ENCODE data around the gene HLA-DOB. TPM values are rescaled to one million over a fixed set of nuclear protein-coding genes. Genes with fewer than 3 reads are reported as not detected.

The HLA-DOB gene
- total RNA-seq, 2 donors from 2014 or later: 0.54 TPM; not detected in 1

DNA sequence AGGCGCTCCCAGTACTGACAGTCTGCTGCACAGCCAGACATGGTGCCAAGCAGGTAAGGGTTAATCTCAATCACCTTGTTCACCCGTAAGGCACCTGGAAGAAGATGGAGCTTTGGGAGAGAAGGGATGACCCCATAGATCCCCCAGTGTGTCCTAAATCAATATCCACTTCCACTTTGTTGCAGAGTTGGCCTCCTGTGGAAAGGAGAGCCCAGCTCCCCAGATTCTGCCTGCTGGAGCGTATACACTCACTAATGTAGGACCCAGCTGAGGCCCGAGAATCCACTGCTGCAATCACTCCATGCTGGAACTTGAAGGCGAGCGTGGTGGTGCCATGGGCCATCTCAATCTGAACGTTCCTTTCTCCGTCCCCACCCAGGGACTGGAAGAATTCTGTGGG, 25.9 kb upstream of the HLA-DOB start:
- peak overlapping the region in 1 of 2 donors; percentile 94 for H3K27ac ChIP-seq
- DNase-seq (ENCODE audit: low spot score): no peak
- H3K4me1 ChIP-seq (ENCODE audit: control insufficient read depth in 1 of 2, low read depth in 2 of 2): peaks cover 6 to 19% of the 10 kb centered on the region in 2 donors
- no peaks in the 10 kb centered on the region for H3K9me3 ChIP-seq
- ATAC-seq (ENCODE audit: insufficient number of reproducible peaks, low FRiP score, low read depth): no peak
- H3K4me3 ChIP-seq: peak overlapping the region; percentile 93
- peaks cover 11% of the 10 kb centered on the region for H3K36me3 ChIP-seq
- no peaks in the 10 kb centered on the region for H3K27me3 ChIP-seq (replicated peaks; ENCODE audit: insufficient read depth)
- no peak for TF ChIP-seq CTCF (IDR thresholded peaks at IDR 0.05)

DNA sequence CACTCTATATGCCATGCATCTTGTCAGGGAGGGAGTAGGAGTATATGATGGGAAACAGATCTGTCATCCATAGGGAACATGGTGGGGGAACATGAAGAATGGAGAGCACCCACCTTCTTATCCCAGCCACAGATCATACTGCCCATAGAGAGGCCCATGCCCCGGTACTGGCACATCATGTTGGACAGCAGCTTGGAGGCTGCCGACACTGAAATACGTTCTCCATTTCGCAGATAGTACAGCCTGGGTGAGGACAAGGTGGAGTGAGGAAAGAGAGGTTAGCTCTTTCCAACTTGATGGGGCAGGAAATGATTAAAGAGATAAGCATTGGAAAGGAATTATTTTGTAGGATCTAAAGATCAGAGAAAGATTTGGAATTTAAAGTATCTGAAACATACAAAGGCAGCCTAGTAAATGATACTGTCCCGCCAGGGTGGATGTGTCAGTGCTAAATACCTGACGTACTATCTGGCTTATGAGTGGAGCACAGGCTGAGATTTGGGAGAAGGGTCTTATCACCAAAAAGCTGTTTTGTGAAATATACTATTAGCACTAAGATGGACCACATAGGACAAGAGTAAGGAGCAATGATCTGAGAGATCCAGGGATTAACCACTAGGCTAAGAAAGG, 25.3 kb upstream of the HLA-DOB start:
- DNase-seq (ENCODE audit: low spot score) (no peak), ATAC-seq (ENCODE audit: insufficient number of reproducible peaks, low FRiP score, low read depth) (no peak)
- Histone ChIP-seq H3K27ac (no peak overlapping the region), H3K4me1 (ENCODE audit: control insufficient read depth in 1 of 2, low read depth in 2 of 2) (peaks cover 10 to 24% of the 10 kb centered on the region in 2 donors), H3K27me3 (replicated peaks; ENCODE audit: insufficient read depth) (no peaks in the 10 kb centered on the region), H3K9me3 (no peaks in the 10 kb centered on the region), H3K36me3 (peaks cover 5% of the 10 kb centered on the region), H3K4me3 (no peak overlapping the region)
- TF ChIP-seq CTCF (IDR thresholded peaks at IDR 0.05): no peak

DNA sequence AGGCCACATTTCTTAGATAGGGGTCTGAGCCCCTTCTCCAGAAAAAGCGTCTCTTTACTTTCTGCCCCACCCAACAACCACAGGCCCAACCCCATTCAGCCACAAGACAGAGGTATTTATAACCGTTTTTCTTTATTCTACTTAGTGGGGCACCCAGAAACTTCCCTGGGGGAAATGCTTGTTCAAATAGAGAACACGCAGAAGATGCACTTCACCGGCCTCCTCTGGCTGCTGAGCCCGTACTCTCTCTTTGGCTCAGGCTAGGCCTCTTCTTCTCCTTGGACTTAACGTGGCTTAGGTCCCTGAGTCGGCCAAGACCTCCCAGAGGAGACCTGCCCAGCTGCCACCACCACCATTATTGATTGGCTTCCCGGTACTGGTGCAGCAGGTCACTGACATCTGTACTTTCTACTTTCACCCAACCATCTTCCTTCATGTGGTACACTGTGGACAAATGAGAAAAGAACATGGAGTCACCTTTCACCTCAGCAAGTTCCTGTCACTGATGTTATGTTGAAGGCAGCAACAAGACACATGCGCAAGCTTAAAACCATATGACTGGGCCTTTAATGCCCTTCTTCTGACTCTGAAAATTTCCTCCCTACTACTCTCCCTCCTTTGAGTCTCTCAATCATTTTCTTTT, 23.9 kb upstream of the HLA-DOB start:
- DNase-seq (ENCODE audit: low spot score) (no peak), ATAC-seq (ENCODE audit: insufficient number of reproducible peaks, low FRiP score, low read depth) (no peak)
- H3K36me3 ChIP-seq: no peaks in the 10 kb centered on the region
- H3K9me3 ChIP-seq: no peaks in the 10 kb centered on the region
- H3K27ac ChIP-seq: peak overlapping the region in 1 of 2 donors; percentile 22
- H3K4me1 ChIP-seq (ENCODE audit: control insufficient read depth in 1 of 2, low read depth in 2 of 2): peaks cover 10 to 20% of the 10 kb centered on the region in 2 donors
- no peaks in the 10 kb centered on the region for H3K27me3 ChIP-seq (replicated peaks; ENCODE audit: insufficient read depth)
- no peak overlapping the region for H3K4me3 ChIP-seq
- no peak for TF ChIP-seq CTCF (IDR thresholded peaks at IDR 0.05)

- DNase-seq (ENCODE audit: low spot score) (no peak), ATAC-seq (ENCODE audit: insufficient number of reproducible peaks, low FRiP score, low read depth) (no peak)
- Histone ChIP-seq H3K9me3 (no peaks in the 10 kb centered on the region), H3K4me1 (ENCODE audit: control insufficient read depth in 1 of 2, low read depth in 2 of 2) (peaks cover 10 to 20% of the 10 kb centered on the region in 2 donors), H3K27me3 (replicated peaks; ENCODE audit: insufficient read depth) (no peaks in the 10 kb centered on the region), H3K27ac (peak overlapping the region; percentile 90 to 92), H3K4me3 (no peak overlapping the region), H3K36me3 (peaks cover 3% of the 10 kb centered on the region)
- no peak for TF ChIP-seq CTCF (IDR thresholded peaks at IDR 0.05)
These were observed 22.6 kb upstream of the HLA-DOB start for GRCh38 chr6:32839356-32839755.

- peak; percentile 93 for TF ChIP-seq CTCF (IDR thresholded peaks at IDR 0.05)
- peaks cover 5% of the 10 kb centered on the region for H3K36me3 ChIP-seq
- H3K27ac ChIP-seq: peak within 1 kb of the TSS; percentile 90 to 92
- H3K27me3 ChIP-seq (replicated peaks; ENCODE audit: insufficient read depth): no peaks in the 10 kb centered on the region
- ATAC-seq (ENCODE audit: insufficient number of reproducible peaks, low FRiP score, low read depth) (peak; percentile 96), DNase-seq (ENCODE audit: low spot score) (peak; percentile 86)
- peaks cover 10 to 19% of the 10 kb centered on the region in 2 donors for H3K4me1 ChIP-seq (ENCODE audit: control insufficient read depth in 1 of 2, low read depth in 2 of 2)
- peak within 1 kb of the TSS; percentile 91 for H3K4me3 ChIP-seq
- no peaks in the 10 kb centered on the region for H3K9me3 ChIP-seq
These were observed 21.5 kb upstream of the HLA-DOB start, which contains the start of gene TAP2 for GRCh38 chr6:32838114-32838958. Gene TAP2 (minus strand): TSS chr6:32838739. CDS start chr6:32838233, 506 bp downstream.

Measured in thoracic aorta (tissue), 2 donors.